Adipocyte (in vitro differentiated cells): Measurements from ENCODE around the gene TSHZ1.

Experiments
- DNase-seq: peaks from one replicate; pipeline ENCODE4 v3.0.0-alpha.2; 2015; ENCODE audit warnings: low read depth
- H3K27me3 ChIP-seq: replicated peaks from 2 replicates; pipeline ENCODE4 v1.7.0; 2013; ENCODE audit warnings: mild to moderate bottlenecking, low read length, moderate library complexity; ENCODE audit not compliant: control insufficient read depth, insufficient read depth
- H3K36me3 ChIP-seq: 2 replicates; pipeline ENCODE4 v1.7.0; 2013; ENCODE audit warnings: low read length, mild to moderate bottlenecking, moderate library complexity; ENCODE audit not compliant: control insufficient read depth, insufficient read depth, severe bottlenecking
- H3K4me1 ChIP-seq: 2 replicates; pipeline ENCODE4 v1.7.0; 2013; ENCODE audit warnings: mild to moderate bottlenecking, low read length, moderate library complexity; ENCODE audit not compliant: control insufficient read depth, insufficient read depth
- H3K4me3 ChIP-seq: 2 replicates; pipeline ENCODE4 v1.7.0; 2013; ENCODE audit warnings: mild to moderate bottlenecking, low read length, moderate library complexity
- H3K9ac ChIP-seq: 2 replicates; pipeline ENCODE4 v1.7.0; 2013; ENCODE audit warnings: mild to moderate bottlenecking, low read length, moderate library complexity
- H3K9me3 ChIP-seq: 2 replicates; pipeline ENCODE4 v1.7.0; 2013; ENCODE audit warnings: mild to moderate bottlenecking, low read length, moderate library complexity; ENCODE audit not compliant: control insufficient read depth

TSHZ1 gene

GRCh38 chr18:75269124-75269680 lies 58.6 kb downstream of the TSHZ1 start:
- Histone ChIP-seq H3K9me3 (no peaks in the 10 kb centered on the region), H3K36me3 (no peaks in the 10 kb centered on the region), H3K4me3 (no peak overlapping the region), H3K4me1 (no peaks in the 10 kb centered on the region), H3K27me3 (no peaks in the 10 kb centered on the region), H3K9ac (no peak overlapping the region)
- no peak for DNase-seq

- no peaks in the 10 kb centered on the region for H3K27me3 ChIP-seq
- no peak overlapping the region for H3K4me3 ChIP-seq
- H3K36me3 ChIP-seq = no peaks in the 10 kb centered on the region
- no peaks in the 10 kb centered on the region for H3K4me1 ChIP-seq
- DNase-seq = no peak
- H3K9me3 ChIP-seq = no peaks in the 10 kb centered on the region
- H3K9ac ChIP-seq = no peak overlapping the region
These were observed 59.1 kb downstream of the TSHZ1 start for GRCh38 chr18:75269696-75270095.

GRCh38 chr18:75271952-75272351 lies 61.4 kb downstream of the TSHZ1 start:
- DNase-seq = no peak
- H3K4me1 ChIP-seq = no peaks in the 10 kb centered on the region
- H3K4me3 ChIP-seq = no peak overlapping the region
- no peaks in the 10 kb centered on the region for H3K27me3 ChIP-seq
- H3K9me3 ChIP-seq = no peaks in the 10 kb centered on the region
- no peak overlapping the region for H3K9ac ChIP-seq
- no peaks in the 10 kb centered on the region for H3K36me3 ChIP-seq

GRCh38 chr18:75273817-75274216 lies 63.2 kb downstream of the TSHZ1 start:
- no peak overlapping the region for H3K4me3 ChIP-seq
- no peaks in the 10 kb centered on the region for H3K9me3 ChIP-seq
- no peak overlapping the region for H3K9ac ChIP-seq
- no peaks in the 10 kb centered on the region for H3K36me3 ChIP-seq
- H3K27me3 ChIP-seq = no peaks in the 10 kb centered on the region
- H3K4me1 ChIP-seq = no peaks in the 10 kb centered on the region
- DNase-seq = no peak

- Histone ChIP-seq H3K36me3 (no peaks in the 10 kb centered on the region), H3K4me3 (no peak overlapping the region), H3K4me1 (no peaks in the 10 kb centered on the region), H3K9ac (no peak overlapping the region), H3K9me3 (no peaks in the 10 kb centered on the region), H3K27me3 (no peaks in the 10 kb centered on the region)
- DNase-seq = no peak
These were observed 64.6 kb downstream of the TSHZ1 start for GRCh38 chr18:75275226-75275625.

- Histone ChIP-seq H3K9me3 (no peaks in the 10 kb centered on the region), H3K4me1 (no peaks in the 10 kb centered on the region), H3K27me3 (no peaks in the 10 kb centered on the region), H3K4me3 (no peak overlapping the region), H3K9ac (no peak overlapping the region), H3K36me3 (no peaks in the 10 kb centered on the region)
- peak; percentile 21 for DNase-seq
These were observed 66.4 kb downstream of the TSHZ1 start for GRCh38 chr18:75276818-75277609.

GRCh38 chr18:75277610-75277928 lies 67.0 kb downstream of the TSHZ1 start:
- DNase-seq = no peak
- H3K9ac ChIP-seq = no peak overlapping the region
- no peak overlapping the region for H3K4me3 ChIP-seq
- no peaks in the 10 kb centered on the region for H3K36me3 ChIP-seq
- H3K27me3 ChIP-seq = no peaks in the 10 kb centered on the region
- H3K4me1 ChIP-seq = no peaks in the 10 kb centered on the region
- no peaks in the 10 kb centered on the region for H3K9me3 ChIP-seq

- H3K36me3 ChIP-seq = no peaks in the 10 kb centered on the region
- H3K27me3 ChIP-seq = no peaks in the 10 kb centered on the region
- no peak overlapping the region for H3K9ac ChIP-seq
- H3K4me3 ChIP-seq = no peak overlapping the region
- no peak for DNase-seq
- H3K4me1 ChIP-seq = no peaks in the 10 kb centered on the region
- H3K9me3 ChIP-seq = no peaks in the 10 kb centered on the region
These were observed 68.8 kb downstream of the TSHZ1 start for GRCh38 chr18:75279381-75279780.

- Histone ChIP-seq H3K27me3 (no peaks in the 10 kb centered on the region), H3K9ac (no peak overlapping the region), H3K4me1 (no peaks in the 10 kb centered on the region), H3K36me3 (no peaks in the 10 kb centered on the region), H3K9me3 (no peaks in the 10 kb centered on the region), H3K4me3 (no peak overlapping the region)
- peak; percentile 6 for DNase-seq
These were observed 70.1 kb downstream of the TSHZ1 start for GRCh38 chr18:75280427-75281280.

- H3K4me1 ChIP-seq = no peaks in the 10 kb centered on the region
- DNase-seq = no peak
- no peak overlapping the region for H3K9ac ChIP-seq
- H3K36me3 ChIP-seq = peaks cover 16% of the 10 kb centered on the region
- H3K4me3 ChIP-seq = no peak overlapping the region
- H3K9me3 ChIP-seq = no peaks in the 10 kb centered on the region
- no peaks in the 10 kb centered on the region for H3K27me3 ChIP-seq
These were observed 72.1 kb downstream of the TSHZ1 start for GRCh38 chr18:75282746-75283145.

- Histone ChIP-seq H3K36me3 (peaks cover 26% of the 10 kb centered on the region), H3K27me3 (no peaks in the 10 kb centered on the region), H3K4me3 (no peak overlapping the region), H3K9ac (no peak overlapping the region), H3K4me1 (no peaks in the 10 kb centered on the region), H3K9me3 (no peaks in the 10 kb centered on the region)
- no peak for DNase-seq
These were observed 73.1 kb downstream of the TSHZ1 start for GRCh38 chr18:75283731-75284130.
